ENCODE data around the gene ANP32D. TPM values are rescaled to one million over a fixed set of nuclear protein-coding genes. Genes with fewer than 3 reads are reported as not detected.
"Not testable (repeated sequence)": the region's sequence is repeated elsewhere in the genome, so short reads cannot be mapped to it uniquely, and the experiment has no call there.

Gene ANP32D
- total RNA-seq, 1 donor from 2014 or later: 0.43 TPM

DNA sequence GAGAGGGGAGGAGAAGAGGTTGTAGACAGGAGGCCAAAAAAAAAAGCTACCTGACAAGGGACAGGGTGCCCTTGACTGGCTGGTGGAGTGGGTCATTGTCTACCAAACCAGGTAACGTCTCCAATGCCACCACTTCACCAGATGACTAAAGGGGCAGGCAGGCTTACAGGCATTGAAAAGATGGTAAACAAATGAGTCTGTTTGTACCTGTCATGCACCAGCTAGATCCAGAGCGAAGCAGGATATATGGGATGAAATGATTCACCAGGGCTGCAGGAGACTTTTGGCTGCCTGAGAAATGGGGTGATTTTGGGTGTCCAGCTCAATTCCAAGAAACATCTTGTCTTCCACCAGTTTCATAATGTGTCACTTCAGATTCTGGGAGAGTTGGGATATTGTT, 13.9 kb downstream of the ANP32D start:
- no peaks in the 10 kb centered on the region for H3K27me3 ChIP-seq
- no peaks in the 10 kb centered on the region for H3K9me3 ChIP-seq
- TF ChIP-seq, protein P1, sequence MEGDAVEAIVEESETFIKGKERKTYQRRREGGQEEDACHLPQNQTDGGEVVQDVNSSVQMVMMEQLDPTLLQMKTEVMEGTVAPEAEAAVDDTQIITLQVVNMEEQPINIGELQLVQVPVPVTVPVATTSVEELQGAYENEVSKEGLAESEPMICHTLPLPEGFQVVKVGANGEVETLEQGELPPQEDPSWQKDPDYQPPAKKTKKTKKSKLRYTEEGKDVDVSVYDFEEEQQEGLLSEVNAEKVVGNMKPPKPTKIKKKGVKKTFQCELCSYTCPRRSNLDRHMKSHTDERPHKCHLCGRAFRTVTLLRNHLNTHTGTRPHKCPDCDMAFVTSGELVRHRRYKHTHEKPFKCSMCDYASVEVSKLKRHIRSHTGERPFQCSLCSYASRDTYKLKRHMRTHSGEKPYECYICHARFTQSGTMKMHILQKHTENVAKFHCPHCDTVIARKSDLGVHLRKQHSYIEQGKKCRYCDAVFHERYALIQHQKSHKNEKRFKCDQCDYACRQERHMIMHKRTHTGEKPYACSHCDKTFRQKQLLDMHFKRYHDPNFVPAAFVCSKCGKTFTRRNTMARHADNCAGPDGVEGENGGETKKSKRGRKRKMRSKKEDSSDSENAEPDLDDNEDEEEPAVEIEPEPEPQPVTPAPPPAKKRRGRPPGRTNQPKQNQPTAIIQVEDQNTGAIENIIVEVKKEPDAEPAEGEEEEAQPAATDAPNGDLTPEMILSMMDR (IDR thresholded peaks at IDR 0.05): no peak
- H3K4me1 ChIP-seq: no peaks in the 10 kb centered on the region
- no peak overlapping the region for H3K4me3 ChIP-seq
- ATAC-seq (no peak), DNase-seq (no peak)
- intact Hi-C loops (cut with DNase I): no loop called here
- H3K27ac ChIP-seq: no peak overlapping the region
- no peaks in the 10 kb centered on the region for H3K36me3 ChIP-seq

DNA sequence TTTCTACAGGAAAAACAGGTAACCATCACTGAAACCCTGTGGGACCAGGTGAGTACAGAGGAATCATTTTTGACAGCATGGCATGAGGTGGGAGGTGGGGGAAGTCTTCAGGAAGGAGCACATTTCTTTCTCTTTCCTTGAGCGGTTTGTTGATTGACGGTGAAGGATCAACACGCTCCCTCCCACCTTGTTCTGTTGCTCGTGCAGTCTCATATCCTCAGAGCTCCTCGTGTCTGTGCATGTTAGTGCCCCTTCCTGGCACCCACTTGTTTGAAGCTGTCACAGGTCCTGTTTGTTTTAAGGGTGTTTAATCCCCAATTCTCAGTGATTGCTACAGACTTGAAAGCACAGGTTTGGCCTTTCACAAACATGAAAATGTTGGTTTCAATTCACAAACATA, 14.3 kb downstream of the ANP32D start:
- DNase-seq (no peak), ATAC-seq (no peak)
- TF ChIP-seq, protein P1 (IDR thresholded peaks at IDR 0.05): no peak
- intact Hi-C loops (cut with DNase I): no loop called here
- Histone ChIP-seq H3K27ac (no peak overlapping the region), H3K36me3 (no peaks in the 10 kb centered on the region), H3K4me1 (no peaks in the 10 kb centered on the region), H3K27me3 (no peaks in the 10 kb centered on the region), H3K4me3 (no peak overlapping the region), H3K9me3 (no peaks in the 10 kb centered on the region)

DNA sequence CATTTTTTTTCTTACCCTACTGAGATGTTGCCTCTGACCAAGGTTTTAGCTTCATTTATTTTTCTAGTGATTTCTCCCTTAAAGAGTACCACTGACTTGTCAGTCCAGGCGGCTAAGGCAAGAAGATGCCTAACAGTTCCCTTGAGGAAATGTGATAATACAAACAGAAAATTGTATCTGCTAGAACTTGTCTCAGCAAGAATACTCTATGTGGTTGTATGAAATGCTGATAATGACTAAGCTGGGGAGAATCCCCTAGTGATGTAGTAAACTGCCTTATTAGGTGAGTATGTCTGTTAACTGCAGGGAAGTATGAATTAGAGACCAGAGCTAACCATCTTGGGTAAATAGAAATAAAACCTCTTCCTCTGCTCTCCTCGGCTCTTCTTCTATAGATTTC, 16.7 kb downstream of the ANP32D start:
- no peaks in the 10 kb centered on the region for H3K4me1 ChIP-seq
- DNase-seq: no peak
- TF ChIP-seq, protein P1 (IDR thresholded peaks at IDR 0.05): no peak
- no peak overlapping the region for H3K27ac ChIP-seq
- no peaks in the 10 kb centered on the region for H3K27me3 ChIP-seq
- intact Hi-C loops (cut with DNase I): no loop called here
- no peak for ATAC-seq
- H3K4me3 ChIP-seq: no peak overlapping the region
- no peaks in the 10 kb centered on the region for H3K9me3 ChIP-seq
- H3K36me3 ChIP-seq: no peaks in the 10 kb centered on the region

DNA sequence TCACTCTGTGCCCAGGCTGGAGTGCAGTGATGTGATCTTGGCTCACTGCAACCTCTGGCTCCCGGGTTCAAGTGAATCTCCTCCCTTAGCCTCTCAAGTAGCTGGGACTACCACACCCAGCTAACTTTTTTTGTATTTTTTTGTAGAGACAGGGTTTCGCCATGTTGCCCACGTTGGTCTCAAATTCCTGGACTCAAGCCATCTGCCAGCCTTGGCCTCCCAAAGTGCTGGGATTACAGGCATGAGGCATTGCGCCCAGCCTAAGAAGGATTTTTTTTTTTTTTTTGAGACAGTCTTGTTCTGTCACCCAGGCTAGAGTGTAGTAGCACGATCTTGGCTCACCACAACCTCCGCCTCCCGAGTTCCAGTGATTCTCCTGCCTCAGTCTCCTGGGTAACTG, 17.1 kb downstream of the ANP32D start:
- H3K27ac ChIP-seq; H3K9me3 ChIP-seq; ATAC-seq; H3K36me3 ChIP-seq; H3K27me3 ChIP-seq; intact Hi-C loops (cut with DNase I); H3K4me1 ChIP-seq; H3K4me3 ChIP-seq; DNase-seq: not testable (repeated sequence)

DNA sequence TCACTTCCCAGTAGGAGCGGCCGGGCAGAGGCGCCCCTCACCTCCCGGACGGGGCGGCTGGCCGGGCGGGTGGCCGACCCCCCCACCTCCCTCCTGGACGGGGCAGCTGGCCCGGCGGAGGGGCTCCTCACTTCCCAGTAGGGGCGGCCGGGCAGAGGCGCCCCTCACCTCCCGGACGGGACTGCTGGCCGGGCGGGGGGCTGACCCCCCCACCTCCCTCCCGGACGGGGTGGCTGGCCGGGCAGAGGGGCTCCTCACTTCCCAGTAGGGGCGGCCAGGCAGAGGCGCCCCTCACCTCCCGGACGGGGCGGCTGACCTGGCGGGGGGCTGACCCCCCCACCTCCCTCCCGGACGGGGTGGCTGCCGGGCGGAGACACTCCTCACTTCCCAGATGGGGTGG, 27.9 kb downstream of the ANP32D start:
- intact Hi-C loops (cut with DNase I); H3K27ac ChIP-seq: not testable (repeated sequence)

DNA sequence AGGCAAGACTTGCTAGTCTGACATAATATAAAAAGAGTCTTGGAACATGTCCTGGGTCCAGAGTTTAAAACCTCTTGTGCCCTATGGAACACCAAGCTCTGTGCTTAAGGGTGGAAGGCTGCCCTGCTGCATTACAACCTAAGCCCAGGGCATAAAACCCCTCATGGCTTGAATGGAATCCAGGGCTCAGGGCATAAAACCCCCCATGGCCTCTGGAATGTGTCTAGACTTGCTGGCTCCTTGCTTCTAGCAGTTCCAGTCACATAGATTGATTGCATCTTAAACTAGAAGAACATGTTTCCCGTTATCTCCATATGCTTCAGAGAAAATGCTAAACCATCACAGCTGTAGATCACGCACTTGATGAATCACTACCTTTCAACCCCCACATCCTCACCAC, 34.5 kb downstream of the ANP32D start:
- H3K9me3 ChIP-seq; H3K27ac ChIP-seq; DNase-seq; H3K4me3 ChIP-seq; ATAC-seq; H3K4me1 ChIP-seq; intact Hi-C loops (cut with DNase I); H3K36me3 ChIP-seq; H3K27me3 ChIP-seq: not testable (repeated sequence)

More for the DNA sequence above, 27.9 kb downstream of the ANP32D start:
- H3K27me3 ChIP-seq, H3K4me3 ChIP-seq, DNase-seq, H3K36me3 ChIP-seq, ATAC-seq, H3K9me3 ChIP-seq, H3K4me1 ChIP-seq: not testable (repeated sequence)

DNA sequence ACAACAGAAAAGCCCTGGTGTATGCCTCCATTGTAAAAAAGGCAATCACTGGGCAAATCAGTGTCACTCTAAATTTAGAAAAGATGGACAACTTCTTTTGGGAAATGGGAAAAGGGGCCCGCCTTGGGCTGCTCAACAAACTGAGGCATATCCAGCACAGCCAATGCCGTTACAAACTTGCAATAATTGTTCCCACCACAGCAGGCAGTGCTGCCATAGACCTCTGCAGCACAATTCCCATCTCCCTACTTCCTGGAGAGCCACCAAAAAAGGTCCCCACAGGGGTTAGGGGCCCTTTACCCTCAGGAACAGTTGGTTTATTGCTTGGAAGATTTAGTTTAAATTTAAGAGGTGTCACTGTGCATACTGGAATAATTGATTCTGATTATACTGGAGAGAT, 36.6 kb downstream of the ANP32D start:
- TF ChIP-seq, protein P1 (IDR thresholded peaks at IDR 0.05): no peak
- no peak for DNase-seq
- ATAC-seq: no peak
- Histone ChIP-seq H3K4me3 (no peak overlapping the region), H3K27me3 (no peaks in the 10 kb centered on the region), H3K4me1 (no peaks in the 10 kb centered on the region), H3K36me3 (no peaks in the 10 kb centered on the region), H3K27ac (no peak overlapping the region), H3K9me3 (no peaks in the 10 kb centered on the region)
- intact Hi-C loops (cut with DNase I): no loop called here

All from upper lobe of right lung (tissue), 1 donor.